HG03460 (cell line): ENCODE data around the gene SLC18B1.
"Not testable (repeated sequence)": the region's sequence is repeated elsewhere in the genome, so short reads cannot be mapped to it uniquely, and the experiment has no call there.

Experiments used
- ATAC-seq: cut with Tn5 transposase; IDR thresholded peaks from one replicate; pipeline ENCODE4 v1.9.1; 2021; ENCODE audit not compliant: unreplicated experiment

SLC18B1 gene

GRCh38 chr6:132800656-132801055, 2.2 kb upstream of the SLC18B1 start:
- no peak for ATAC-seq

GRCh38 chr6:132798869-132799538, 567 bp upstream of the SLC18B1 start:
- ATAC-seq = peak; percentile 84

- ATAC-seq = no peak
These were observed 3.0 kb downstream of the SLC18B1 start for GRCh38 chr6:132795461-132795860.

GRCh38 chr6:132792510-132792909, 5.9 kb downstream of the SLC18B1 start:
- ATAC-seq = no peak

- ATAC-seq = no peak
These were observed 8.0 kb downstream of the SLC18B1 start for GRCh38 chr6:132790450-132790849.

- no peak for ATAC-seq
These were observed 9.1 kb downstream of the SLC18B1 start for GRCh38 chr6:132789396-132789776.

- ATAC-seq = no peak
These were observed 9.6 kb downstream of the SLC18B1 start for GRCh38 chr6:132788658-132789395.

GRCh38 chr6:132785936-132786335, 12.5 kb downstream of the SLC18B1 start:
- ATAC-seq = no peak

GRCh38 chr6:132780770-132781371, 17.6 kb downstream of the SLC18B1 start:
- ATAC-seq = no peak

- not testable (repeated sequence) for ATAC-seq
These were observed 20.6 kb downstream of the SLC18B1 start for GRCh38 chr6:132777881-132778280.

GRCh38 chr6:132768051-132768517, 30.4 kb downstream of the SLC18B1 start:
- peak; percentile 81 for ATAC-seq

GRCh38 chr6:132765560-132765959, 32.9 kb downstream of the SLC18B1 start:
- no peak for ATAC-seq

GRCh38 chr6:132764370-132764769, 34.1 kb downstream of the SLC18B1 start:
- no peak for ATAC-seq

GRCh38 chr6:132763269-132763668, 35.2 kb downstream of the SLC18B1 start:
- ATAC-seq = peak; percentile 93

- no peak for ATAC-seq
These were observed 38.2 kb downstream of the SLC18B1 start for GRCh38 chr6:132760256-132760655.

- ATAC-seq = no peak
These were observed 39.7 kb downstream of the SLC18B1 start for GRCh38 chr6:132758689-132759088.

GRCh38 chr6:132752255-132752654, 46.2 kb downstream of the SLC18B1 start:
- ATAC-seq = no peak

GRCh38 chr6:132751828-132752227, 46.6 kb downstream of the SLC18B1 start:
- ATAC-seq = no peak

GRCh38 chr6:132751306-132751705, 47.1 kb downstream of the SLC18B1 start:
- ATAC-seq = peak; percentile 44

GRCh38 chr6:132750455-132751248, 47.8 kb downstream of the SLC18B1 start:
- ATAC-seq = peak; percentile 91

GRCh38 chr6:132749111-132749510, 49.3 kb downstream of the SLC18B1 start:
- no peak for ATAC-seq
